ENCODE data around the gene ARID1B. TPM values are rescaled to one million over a fixed set of nuclear protein-coding genes. Genes with fewer than 3 reads are reported as not detected.

ARID1B gene
- total and polyA plus RNA-seq, 2 donors (not counting 1 experiment from before 2014, with no cell fraction given) = 47.2 to 280 TPM

- no peak for TF ChIP-seq CTCF (IDR thresholded peaks at IDR 0.05)
- no peak for TF ChIP-seq EZH2 (IDR thresholded peaks at IDR 0.05; ENCODE audit: borderline replicate concordance, insufficient read depth, low read depth, low read length, poor library complexity, severe bottlenecking)
- Mint-ChIP-seq H3K9me3 (ENCODE audit: insufficient read depth) (no peaks in the 10 kb centered on the region), H3K4me1 (no peaks in the 10 kb centered on the region), H3K27me3 (no peaks in the 10 kb centered on the region), H3K27ac (no peak overlapping the region), H3K4me3 (no peak overlapping the region)
- DNase-seq (no peak), ATAC-seq (ENCODE audit: low read depth) (no peak)
- peaks cover 26% of the 10 kb centered on the region for H3K79me2 ChIP-seq (ENCODE audit: control insufficient read depth, insufficient read depth, low read length)
- H3K9me3 ChIP-seq (ENCODE audit: control extremely low read depth in 1 of 3, control insufficient read depth in 2 of 3, insufficient read depth in 1 of 3, low read length in 2 of 3) = no peaks in the 10 kb centered on the region
- CTCF ChIA-PET = no interaction called here
- H3K27ac ChIP-seq (ENCODE audit: low read length in 2 of 2) = no peak overlapping the region
- WGBS (ENCODE audit: insufficient coverage) = no CpG with 5 or more reads among the region's 1 CpG
- no peak overlapping the region for H2AFZ ChIP-seq (ENCODE audit: insufficient read depth, low read depth, low read length, poor library complexity, severe bottlenecking)
- intact Hi-C loops (cut with micrococcal nuclease) = no loop called here
- H3K27me3 ChIP-seq (replicated peaks in 1 of 4; ENCODE audit: control extremely low read depth in 1 of 4, control insufficient read depth in 3 of 4, insufficient read depth in 4 of 4, low read length in 3 of 4) = no peaks in the 10 kb centered on the region
- H3K9ac ChIP-seq (ENCODE audit: low read length) = no peak overlapping the region
- H3K4me2 ChIP-seq (replicated peaks; ENCODE audit: low read depth, low read length, poor library complexity, severe bottlenecking) = no peak overlapping the region
- H3K4me3 ChIP-seq (ENCODE audit: control extremely low read depth in 1 of 5, extremely low read depth in 1 of 5, insufficient read depth in 1 of 5, low read depth in 2 of 5, low read length in 4 of 5) = no peak overlapping the region
- peaks cover 2 to 70% of the 10 kb centered on the region in 2 experiments for H3K36me3 ChIP-seq (replicated peaks in 1 of 2; ENCODE audit: control extremely low read depth in 1 of 2, control insufficient read depth in 1 of 2, extremely low read depth in 1 of 2, insufficient read depth in 2 of 2, low read length in 1 of 2)
- peaks cover 17% of the 10 kb centered on the region for H4K20me1 ChIP-seq (ENCODE audit: control insufficient read depth, insufficient read depth, low read length, poor library complexity, severe bottlenecking)
- POLR2A ChIA-PET = interaction anchor here (0.7 kb wide), 1 partner anchor 115 kb away, joined by 6 read pairs; no protein-coding TSS in a partner anchor
- no peaks in the 10 kb centered on the region for H3K4me1 ChIP-seq (ENCODE audit: control insufficient read depth in 2 of 2, insufficient read depth in 2 of 2, low read length in 2 of 2)
These were observed 358.5 kb downstream of the ARID1B start for GRCh38 chr6:157135691-157136090.

- H3K79me2 ChIP-seq (ENCODE audit: control insufficient read depth, insufficient read depth, low read length) = peaks cover 14% of the 10 kb centered on the region
- ChIA-PET POLR2A (no interaction called here), CTCF (no interaction called here)
- intact Hi-C loops (cut with micrococcal nuclease) = no loop called here
- WGBS (ENCODE audit: insufficient coverage) = 90% methylated on average over 2 of the region's 2 CpGs
- Mint-ChIP-seq H3K4me3 (no peak overlapping the region), H3K27me3 (no peaks in the 10 kb centered on the region), H3K27ac (no peak overlapping the region), H3K9me3 (ENCODE audit: insufficient read depth) (no peaks in the 10 kb centered on the region), H3K4me1 (no peaks in the 10 kb centered on the region)
- H4K20me1 ChIP-seq (ENCODE audit: control insufficient read depth, insufficient read depth, low read length, poor library complexity, severe bottlenecking) = peaks cover 12% of the 10 kb centered on the region
- peaks cover 8 to 69% of the 10 kb centered on the region in 2 experiments for H3K36me3 ChIP-seq (replicated peaks in 1 of 2; ENCODE audit: control extremely low read depth in 1 of 2, control insufficient read depth in 1 of 2, extremely low read depth in 1 of 2, insufficient read depth in 2 of 2, low read length in 1 of 2)
- no peak overlapping the region for H3K27ac ChIP-seq (ENCODE audit: low read length in 2 of 2)
- no peak overlapping the region for H3K4me2 ChIP-seq (replicated peaks; ENCODE audit: low read depth, low read length, poor library complexity, severe bottlenecking)
- H2AFZ ChIP-seq (ENCODE audit: insufficient read depth, low read depth, low read length, poor library complexity, severe bottlenecking) = no peak overlapping the region
- TF ChIP-seq CTCF (IDR thresholded peaks at IDR 0.05) (no peak), EZH2 (IDR thresholded peaks at IDR 0.05; ENCODE audit: borderline replicate concordance, insufficient read depth, low read depth, low read length, poor library complexity, severe bottlenecking) (no peak)
- no peak overlapping the region for H3K9ac ChIP-seq (ENCODE audit: low read length)
- H3K4me1 ChIP-seq (ENCODE audit: control insufficient read depth in 2 of 2, insufficient read depth in 2 of 2, low read length in 2 of 2) = no peaks in the 10 kb centered on the region
- H3K27me3 ChIP-seq (replicated peaks in 1 of 4; ENCODE audit: control extremely low read depth in 1 of 4, control insufficient read depth in 3 of 4, insufficient read depth in 4 of 4, low read length in 3 of 4) = no peaks in the 10 kb centered on the region
- no peak overlapping the region for H3K4me3 ChIP-seq (ENCODE audit: control extremely low read depth in 1 of 5, extremely low read depth in 1 of 5, insufficient read depth in 1 of 5, low read depth in 2 of 5, low read length in 4 of 5)
- DNase-seq (no peak), ATAC-seq (ENCODE audit: low read depth) (no peak)
- H3K9me3 ChIP-seq (ENCODE audit: control extremely low read depth in 1 of 3, control insufficient read depth in 2 of 3, insufficient read depth in 1 of 3, low read length in 2 of 3) = no peaks in the 10 kb centered on the region
These were observed 360.3 kb downstream of the ARID1B start for GRCh38 chr6:157137501-157137900.
